A549 (cell line): ENCODE data around the gene THAP7. TPM values are rescaled to one million over a fixed set of nuclear protein-coding genes. Genes with fewer than 3 reads are reported as not detected.

ENCODE experiments used
- ATAC-seq, 2 experiments: fragments of 200-7000 bp in 1 of 2; fragments of >200 bp in 1 of 2; cut with Nextera tagmentation in 1 of 2; cut with Tn5 transposase in 1 of 2; 3 replicates each; pipeline versions ENCODE4 v1.8.0 to v1.9.1; 2018 to 2020; ENCODE audit warnings: mild to moderate bottlenecking in 1 of 2, moderate library complexity in 1 of 2
- CTCF ChIA-PET: fragments of 300-600 bp; sonication (Branson Sonifier 250); formaldehyde crosslinking; extraction: SDS; loops from one replicate; lab custom pipeline; 2021; ENCODE audit warnings: antibody characterized with exemption, inconsistent platforms; lab: Yijun Ruan, JAX
- POLR2A ChIA-PET: fragments of 350-600 bp; formaldehyde crosslinking; extraction: SDS; loops from one replicate; lab custom pipeline; 2021; ENCODE audit warnings: antibody characterized with exemption, inconsistent platforms; lab: Yijun Ruan, JAX
- DNase-seq, 2 experiments: peaks; one replicate each; pipeline versions ENCODE4 v3.0.0 to v3.0.0-alpha.2; 2011 to 2016; ENCODE audit warnings: low read depth in 1 of 2, low spot score in 1 of 2
- FAIRE-seq: peaks from 2 replicates; lab custom pipeline; 2011; peaks lifted over from hg19 to GRCh38; lab: Jason Lieb, UNC
- H3K27ac ChIP-seq, 2 experiments: fragments of >200 bp; sonication (Bioruptor Twin); formaldehyde crosslinking; 3 replicates each; pipeline ENCODE4 v1.5.1; 2016 to 2017
- H3K4me1 ChIP-seq: fragments of >200 bp; sonication (Bioruptor Twin); formaldehyde crosslinking; 3 replicates; pipeline ENCODE4 v1.6.1; 2016
- H3K4me2 ChIP-seq: fragments of >200 bp; sonication (Bioruptor Twin); formaldehyde crosslinking; 3 replicates; pipeline ENCODE4 v1.6.1; 2016
- H3K4me3 ChIP-seq: fragments of >200 bp; sonication (Bioruptor Twin); formaldehyde crosslinking; 3 replicates; pipeline ENCODE4 v1.5.1; 2016
- H3K9me3 ChIP-seq: fragments of >200 bp; sonication (Bioruptor Twin); formaldehyde crosslinking; 3 replicates; pipeline ENCODE4 v1.6.1; 2016
- EHF ChIP-seq: fragments of 250-450 bp; sonication (Bioruptor Pico); IDR thresholded peaks from 2 replicates; pipeline ENCODE4 v1.5.0; 2020; ENCODE audit warnings: mild to moderate bottlenecking
- ESRRA ChIP-seq: fragments of 150-350 bp; IDR thresholded peaks from 2 replicates; pipeline ENCODE4 v1.6.1; 2014; ENCODE audit warnings: mild to moderate bottlenecking, low read length, borderline replicate concordance
- HDAC2 ChIP-seq: fragments of 200-600 bp; sonication (generic); IDR thresholded peaks from 2 replicates; pipeline ENCODE4 v1.6.1; 2016
- HOXB5 ChIP-seq: fragments of 250-450 bp; sonication (Bioruptor Pico); IDR thresholded peaks from 2 replicates; pipeline ENCODE4 v1.5.0; 2020; ENCODE audit warnings: mild to moderate bottlenecking, moderate library complexity
- RARB ChIP-seq: fragments of 250-450 bp; sonication (Bioruptor Pico); IDR thresholded peaks from 2 replicates; pipeline ENCODE4 v1.8.0; 2021; ENCODE audit warnings: mild to moderate bottlenecking, moderate library complexity
- RFX5 ChIP-seq: fragments of 450-650 bp; IDR thresholded peaks from 2 replicates; pipeline ENCODE4 v1.7.1; 2014; ENCODE audit warnings: antibody characterized with exemption, mild to moderate bottlenecking, moderate library complexity
- RNF2 ChIP-seq: fragments of 200-600 bp; sonication (generic); IDR thresholded peaks from 2 replicates; pipeline ENCODE4 v1.6.1; 2016; ENCODE audit warnings: low read depth, mild to moderate bottlenecking, antibody characterized with exemption, moderate library complexity, borderline replicate concordance
- ZSCAN20 ChIP-seq: fragments of 250-450 bp; sonication (Bioruptor Pico); IDR thresholded peaks from 2 replicates; pipeline ENCODE4 v1.8.0; 2022; ENCODE audit warnings: mild to moderate bottlenecking, moderate library complexity
- WGBS: methylation state at CpG from one replicate; pipeline ENCODE4 v1.1.6; 2017; ENCODE audit errors: missing lambda C conversion rate; 5-methylcytosine and 5-hydroxymethylcytosine counted together
- polyA plus RNA-seq, 4 experiments: library from polyadenylated mRNA; depleted of rRNA in 3 of 4; stranded (reverse); fragments of >200 nt; fragmentation: RNase III in 1 of 4; extraction: RNeasy Plus Mini Kit Qiagen cat#74134 plus additional on column Dnase treatment in 1 of 4; gene quantifications; 2 replicates in 3 of 4; 3 replicates in 1 of 4; pipeline ENCODE4 v1.2.3, GENCODE V29; 2011 to 2017
- small RNA-seq, 6 experiments: library from RNA; depleted of rRNA; stranded (forward); fragments of <200 nt; gene quantifications; one replicate each; pipeline ENCODE3, GENCODE V24; 2012

The THAP7 gene
- polyA plus RNA-seq, 2 of the 4 experiments (the other 2 are of a cell fraction), result 15.9 to 22.7 TPM

- FAIRE-seq, result no peak
- ATAC-seq, result no peak
- peaks cover 38% of the 10 kb centered on the region for H3K4me1 ChIP-seq
- H3K4me3 ChIP-seq, result no peak overlapping the region
- H3K9me3 ChIP-seq, result no peaks in the 10 kb centered on the region
- ChIA-PET CTCF (interaction anchor here (0.8 to 1.5 kb wide), 4 partner anchors 65 to 151 kb away, joined by 3 to 6 read pairs (median 3); no protein-coding TSS in a partner anchor), POLR2A (interaction anchor here (1.2 kb wide), 1 partner anchor 66 kb away, joined by 3 read pairs; no protein-coding TSS in a partner anchor)
- peak overlapping the region in 1 of 2 experiments; percentile 47; a peak in 3 of 6 replicates for H3K27ac ChIP-seq
- 69% methylated on average over 10 of the region's 10 CpGs for WGBS
- H3K4me2 ChIP-seq, result peak overlapping the region; percentile 21; the same call in 2 of the 3 replicates
- TF ChIP-seq EHF (CRISPR knock-in tag), result no peak
- no peak for TF ChIP-seq ZSCAN20
- TF ChIP-seq HDAC2, result no peak
- no peak for TF ChIP-seq ESRRA
- TF ChIP-seq HOXB5, result no peak
- no peak for TF ChIP-seq RFX5
- no peak for TF ChIP-seq RARB (CRISPR knock-in tag)
- TF ChIP-seq, all 56 proteins: peak for 0
- no peak for DNase-seq
These were observed 50.6 kb downstream of the THAP7 start for GRCh38 chr22:20951151-20951931.

- no peak for ATAC-seq
- 87% methylated on average over 13 of the region's 13 CpGs for WGBS
- H3K27ac ChIP-seq, result no peak overlapping the region
- H3K4me2 ChIP-seq, result no peak overlapping the region
- POLR2A ChIA-PET, result no interaction called here
- peaks cover 47% of the 10 kb centered on the region for H3K4me1 ChIP-seq
- no peaks in the 10 kb centered on the region for H3K9me3 ChIP-seq
- H3K4me3 ChIP-seq, result no peak overlapping the region
- no peak for TF ChIP-seq RNF2
- TF ChIP-seq, all 56 proteins: peak for 0
- no peak for DNase-seq
- CTCF ChIA-PET, result interaction anchor here (1.0 to 1.5 kb wide), 3 partner anchors 31 to 65 kb away, joined by 3 to 6 read pairs (median 4); no protein-coding TSS in a partner anchor
- FAIRE-seq, result no peak
These were observed 52.2 kb downstream of the THAP7 start for GRCh38 chr22:20949698-20950183.

Small RNA genes lying within 50 kb of the gene (small RNA-seq; reads per million reads assigned to genes)
- 0 reads per million in 6 experiments for gene MIR649

Other genes with a start within 250 kb of the THAP7 start
- gene SERPIND1, start 228.0 kb downstream of the THAP7 start, polyA plus RNA-seq (2011; rRNA removed), result not detected in 2 replicates
- not detected in 3 replicates for gene SERPIND1, start 228.0 kb downstream of the THAP7 start, polyA plus RNA-seq (2017; fragmentation: RNase III; extraction: RNeasy Plus Mini Kit Qiagen cat#74134 plus additional on column Dnase treatment)
- 14.4 and 22.6 TPM in 2 replicates for gene PI4KA, start 143.3 kb downstream of the THAP7 start, polyA plus RNA-seq (2011; rRNA removed)
- gene PI4KA, start 143.3 kb downstream of the THAP7 start, polyA plus RNA-seq (2017; fragmentation: RNase III; extraction: RNeasy Plus Mini Kit Qiagen cat#74134 plus additional on column Dnase treatment), result 20.6 to 21.9 TPM (median 21.3 TPM) in 3 replicates
- gene SNAP29, start 143.1 kb downstream of the THAP7 start, polyA plus RNA-seq (2011; rRNA removed), result 20.1 and 23.4 TPM in 2 replicates
- 13.4 to 14.2 TPM (median 13.8 TPM) in 3 replicates for gene SNAP29, start 143.1 kb downstream of the THAP7 start, polyA plus RNA-seq (2017; fragmentation: RNase III; extraction: RNeasy Plus Mini Kit Qiagen cat#74134 plus additional on column Dnase treatment)
- 21.4 and 28.9 TPM in 2 replicates for gene CRKL, start 84.7 kb downstream of the THAP7 start, polyA plus RNA-seq (2011; rRNA removed)
- 20.6 to 22.8 TPM (median 22.2 TPM) in 3 replicates for gene CRKL, start 84.7 kb downstream of the THAP7 start, polyA plus RNA-seq (2017; fragmentation: RNase III; extraction: RNeasy Plus Mini Kit Qiagen cat#74134 plus additional on column Dnase treatment)
- gene AIFM3, start 34.9 kb downstream of the THAP7 start, polyA plus RNA-seq (2011; rRNA removed), result 1.2 and 1.4 TPM in 2 replicates
- gene AIFM3, start 34.9 kb downstream of the THAP7 start, polyA plus RNA-seq (2017; fragmentation: RNase III; extraction: RNeasy Plus Mini Kit Qiagen cat#74134 plus additional on column Dnase treatment), result 2.3 to 4.0 TPM (median 3.6 TPM) in 3 replicates
- 14.1 and 14.4 TPM in 2 replicates for gene LZTR1, start 19.8 kb downstream of the THAP7 start, polyA plus RNA-seq (2011; rRNA removed)
- gene LZTR1, start 19.8 kb downstream of the THAP7 start, polyA plus RNA-seq (2017; fragmentation: RNase III; extraction: RNeasy Plus Mini Kit Qiagen cat#74134 plus additional on column Dnase treatment), result 22.3 to 23.5 TPM (median 22.6 TPM) in 3 replicates
- 0.62 and 0.67 TPM in 2 replicates for gene P2RX6, start 13.0 kb upstream of the THAP7 start, polyA plus RNA-seq (2011; rRNA removed)
- 0.92 to 1.6 TPM (median 1.1 TPM) in 3 replicates for gene P2RX6, start 13.0 kb upstream of the THAP7 start, polyA plus RNA-seq (2017; fragmentation: RNase III; extraction: RNeasy Plus Mini Kit Qiagen cat#74134 plus additional on column Dnase treatment)
- not detected in 2 replicates for gene SLC7A4, start 30.4 kb upstream of the THAP7 start, polyA plus RNA-seq (2011; rRNA removed)
- not detected in 3 replicates for gene SLC7A4, start 30.4 kb upstream of the THAP7 start, polyA plus RNA-seq (2017; fragmentation: RNase III; extraction: RNeasy Plus Mini Kit Qiagen cat#74134 plus additional on column Dnase treatment)
- 0.05 and 0.08 TPM in 2 replicates for gene LRRC74B, start 43.8 kb upstream of the THAP7 start, polyA plus RNA-seq (2011; rRNA removed)
- gene LRRC74B, start 43.8 kb upstream of the THAP7 start, polyA plus RNA-seq (2017; fragmentation: RNase III; extraction: RNeasy Plus Mini Kit Qiagen cat#74134 plus additional on column Dnase treatment), result 0.04 to 0.10 TPM (median 0.05 TPM) in 3 replicates